Osteoblast (primary cell): ENCODE measurements around the gene ST6GAL1. TPM values are rescaled to one million over a fixed set of nuclear protein-coding genes. Genes with fewer than 3 reads are reported as not detected.

Source experiments
- DNase-seq: peaks from one replicate; pipeline ENCODE4 v3.0.0; 2011; ENCODE audit warnings: low spot score, mixed read lengths; ENCODE audit not compliant: insufficient read length; ENCODE audit errors: missing footprints
- H2AFZ ChIP-seq: 2 replicates; pipeline ENCODE4 v1.6.0; 2011; ENCODE audit warnings: mild to moderate bottlenecking, low read length
- H3K27ac ChIP-seq: 2 replicates; pipeline ENCODE4 v1.5.1; 2011; ENCODE audit warnings: mild to moderate bottlenecking, low read depth, low read length, moderate library complexity
- H3K27me3 ChIP-seq: 2 replicates; pipeline ENCODE4 v1.6.0; 2012; ENCODE audit warnings: mild to moderate bottlenecking, control low read depth, inconsistent platforms, low read length, moderate library complexity; ENCODE audit not compliant: insufficient read depth
- H3K36me3 ChIP-seq: 2 replicates; pipeline ENCODE4 v1.5.1; 2011; ENCODE audit warnings: mild to moderate bottlenecking, low read length, control low read depth, moderate library complexity; ENCODE audit not compliant: insufficient read depth
- H3K4me1 ChIP-seq: 2 replicates; pipeline ENCODE4 v1.5.1; 2011; ENCODE audit warnings: mild to moderate bottlenecking, low read length, control low read depth, moderate library complexity; ENCODE audit not compliant: insufficient read depth
- H3K4me2 ChIP-seq: 2 replicates; pipeline ENCODE4 v1.6.0; 2011; ENCODE audit warnings: mild to moderate bottlenecking, low read length; ENCODE audit not compliant: insufficient read depth
- H3K4me3 ChIP-seq: fragments of 200-600 bp; sonication (generic); 3 replicates; pipeline ENCODE4 v1.5.1; 2012; ENCODE audit warnings: mild to moderate bottlenecking, low read length, inconsistent platforms; ENCODE audit not compliant: insufficient read depth
- H3K79me2 ChIP-seq: 2 replicates; pipeline ENCODE4 v1.6.0; 2012; ENCODE audit warnings: mild to moderate bottlenecking, low read length, control low read depth, inconsistent platforms; ENCODE audit not compliant: insufficient read depth
- H3K9me3 ChIP-seq: 2 replicates; pipeline ENCODE4 v1.5.1; 2011; ENCODE audit warnings: low read depth, low read length, control low read depth
- H4K20me1 ChIP-seq: 2 replicates; pipeline ENCODE4 v1.6.0; 2012; ENCODE audit warnings: mild to moderate bottlenecking, low read length, control low read depth; ENCODE audit not compliant: insufficient read depth
- CTCF ChIP-seq: IDR thresholded peaks from 2 replicates; pipeline ENCODE4 v1.5.1; 2011; ENCODE audit warnings: mild to moderate bottlenecking, low read depth, low read length, moderate library complexity; ENCODE audit errors: extremely low read depth
- total RNA-seq: library from RNA; depleted of rRNA; stranded (reverse); fragments of >200 nt; gene quantifications from 2 replicates; pipeline ENCODE4 v1.2.3, GENCODE V29; 2012

Gene ST6GAL1
- total RNA-seq, 1 donor = 8.0 TPM

- no peaks in the 10 kb centered on the region for H3K4me1 ChIP-seq
- no peaks in the 10 kb centered on the region for H3K27me3 ChIP-seq
- H3K36me3 ChIP-seq = no peaks in the 10 kb centered on the region
- no peak overlapping the region for H2AFZ ChIP-seq
- H3K4me3 ChIP-seq = no peak overlapping the region
- H3K27ac ChIP-seq = no peak overlapping the region
- H3K4me2 ChIP-seq = no peak overlapping the region
- H4K20me1 ChIP-seq = no peaks in the 10 kb centered on the region
- no peak for DNase-seq
- TF ChIP-seq CTCF = no peak
- H3K79me2 ChIP-seq = no peaks in the 10 kb centered on the region
- H3K9me3 ChIP-seq = no peaks in the 10 kb centered on the region
These were observed 94.4 kb downstream of the ST6GAL1 start for GRCh38 chr3:187024536-187025226.

DNA sequence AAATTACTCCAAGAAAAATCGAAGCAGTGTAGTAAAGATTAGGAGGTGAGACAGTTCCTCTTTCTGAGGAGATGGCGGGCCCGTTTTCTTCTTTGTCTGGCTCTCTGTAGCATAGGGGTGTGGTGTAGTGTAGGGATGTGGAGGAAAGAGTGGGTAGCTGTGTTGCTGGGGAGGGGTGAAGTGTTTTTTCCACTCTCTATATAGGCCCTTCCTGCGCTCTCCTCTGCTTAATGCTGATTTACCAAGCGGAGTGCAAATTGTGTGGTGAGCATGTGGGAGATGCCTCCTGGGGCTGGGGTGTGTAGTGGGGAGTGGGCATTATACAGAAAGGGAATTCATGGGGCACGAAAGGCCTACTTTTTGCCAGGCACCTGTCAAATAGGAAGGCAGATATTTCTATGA is 94.9 kb downstream of the ST6GAL1 start:
- no peak overlapping the region for H3K27ac ChIP-seq
- H3K9me3 ChIP-seq = no peaks in the 10 kb centered on the region
- no peaks in the 10 kb centered on the region for H3K4me1 ChIP-seq
- H2AFZ ChIP-seq = no peak overlapping the region
- no peaks in the 10 kb centered on the region for H3K36me3 ChIP-seq
- no peaks in the 10 kb centered on the region for H4K20me1 ChIP-seq
- no peak overlapping the region for H3K4me2 ChIP-seq
- no peaks in the 10 kb centered on the region for H3K79me2 ChIP-seq
- TF ChIP-seq CTCF = no peak
- H3K27me3 ChIP-seq = no peaks in the 10 kb centered on the region
- DNase-seq = no peak
- H3K4me3 ChIP-seq = no peak overlapping the region

DNA sequence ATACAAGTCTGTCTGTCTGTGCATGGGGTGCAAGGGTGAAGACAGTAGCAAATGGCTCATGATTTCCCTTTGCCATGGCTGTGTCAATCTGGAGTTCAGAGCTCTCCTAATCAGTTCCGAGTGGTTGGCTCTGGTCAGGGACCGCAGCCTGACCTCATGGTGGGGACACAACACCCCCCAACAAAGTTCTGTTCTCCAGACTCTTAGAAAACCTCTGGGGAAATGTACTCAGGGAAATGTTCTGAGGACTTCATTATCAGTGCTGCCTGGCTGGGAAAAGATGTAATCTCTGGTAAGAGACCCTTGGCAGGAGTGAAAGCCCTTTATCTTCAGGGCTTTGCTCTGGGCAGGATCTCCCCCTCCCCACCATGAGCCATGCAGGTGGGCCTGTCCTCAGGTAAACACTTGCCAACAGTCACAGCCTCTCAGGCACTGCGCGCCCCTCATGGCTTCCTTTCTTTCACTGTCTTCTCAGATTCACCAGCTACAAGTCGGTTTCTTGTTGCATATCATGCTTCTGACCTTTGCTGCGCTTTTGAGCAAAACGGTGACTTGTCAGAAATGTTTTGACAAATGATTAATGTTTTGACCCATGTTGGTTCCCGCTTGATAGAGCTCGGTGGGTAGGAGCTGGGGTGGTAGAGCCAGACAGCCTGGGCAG is 95.5 kb downstream of the ST6GAL1 start:
- no peak overlapping the region for H3K27ac ChIP-seq
- DNase-seq = no peak
- H2AFZ ChIP-seq = no peak overlapping the region
- H4K20me1 ChIP-seq = no peaks in the 10 kb centered on the region
- no peak overlapping the region for H3K4me3 ChIP-seq
- H3K4me2 ChIP-seq = no peak overlapping the region
- H3K27me3 ChIP-seq = no peaks in the 10 kb centered on the region
- no peaks in the 10 kb centered on the region for H3K79me2 ChIP-seq
- no peaks in the 10 kb centered on the region for H3K36me3 ChIP-seq
- H3K9me3 ChIP-seq = no peaks in the 10 kb centered on the region
- no peaks in the 10 kb centered on the region for H3K4me1 ChIP-seq
- TF ChIP-seq CTCF = no peak

- no peaks in the 10 kb centered on the region for H3K4me1 ChIP-seq
- no peaks in the 10 kb centered on the region for H3K36me3 ChIP-seq
- H3K79me2 ChIP-seq = no peaks in the 10 kb centered on the region
- no peak overlapping the region for H2AFZ ChIP-seq
- H3K9me3 ChIP-seq = no peaks in the 10 kb centered on the region
- no peak overlapping the region for H3K27ac ChIP-seq
- H4K20me1 ChIP-seq = no peaks in the 10 kb centered on the region
- no peak overlapping the region for H3K4me3 ChIP-seq
- no peak for TF ChIP-seq CTCF
- H3K4me2 ChIP-seq = no peak overlapping the region
- H3K27me3 ChIP-seq = no peaks in the 10 kb centered on the region
- DNase-seq = no peak
These were observed 96.0 kb downstream of the ST6GAL1 start for GRCh38 chr3:187026317-187026670.
